Lung (tissue), 12 donors: Measurements from ENCODE around the gene RGS5. TPM values are rescaled to one million over a fixed set of nuclear protein-coding genes. Genes with fewer than 3 reads are reported as not detected.

ENCODE experiments used
- ATAC-seq: fragments of 200-7000 bp; cut with Tn5 transposase; one replicate; pipeline ENCODE4 v1.9.1; 2020; ENCODE audit warnings: moderate number of reproducible peaks; ENCODE audit not compliant: insufficient read depth, low FRiP score
- DNase-seq, 3 donors: peaks; one replicate each; pipeline ENCODE4 v3.0.0-alpha.2; 2013 to 2017
- H3K27ac ChIP-seq, 2 donors: one replicate each; pipeline ENCODE4 v1.5.1; 2013; ENCODE audit warnings: mild to moderate bottlenecking in 2 of 2, moderate library complexity in 2 of 2, control low read depth in 1 of 2, inconsistent platforms in 1 of 2, low read depth in 1 of 2, low read length in 1 of 2
- H3K27me3 ChIP-seq, 3 donors: one replicate each; pipeline ENCODE4 v1.5.1; 2013; ENCODE audit warnings: low read length in 2 of 3; ENCODE audit not compliant: control insufficient read depth in 3 of 3, insufficient read depth in 3 of 3
- H3K36me3 ChIP-seq, 4 donors: one replicate each; pipeline ENCODE4 v1.5.1; 2013; ENCODE audit warnings: low read length in 4 of 4, mild to moderate bottlenecking in 1 of 4, moderate library complexity in 1 of 4; ENCODE audit not compliant: control insufficient read depth in 4 of 4, insufficient read depth in 4 of 4
- H3K4me1 ChIP-seq, 5 donors: one replicate each; pipeline ENCODE4 v1.5.1; 2013; ENCODE audit warnings: low read length in 5 of 5, mild to moderate bottlenecking in 2 of 5, moderate library complexity in 1 of 5; ENCODE audit not compliant: control insufficient read depth in 5 of 5, insufficient read depth in 5 of 5
- H3K4me3 ChIP-seq: one replicate; pipeline ENCODE4 v1.5.1; 2013; ENCODE audit warnings: mild to moderate bottlenecking, control low read depth, moderate library complexity
- H3K9ac ChIP-seq, 2 donors: one replicate each; pipeline ENCODE4 v1.5.1; 2013; ENCODE audit warnings: low read length in 2 of 2, control low read depth in 1 of 2; ENCODE audit not compliant: insufficient read depth in 1 of 2
- H3K9me3 ChIP-seq, 4 donors: one replicate each; pipeline ENCODE4 v1.5.1; 2013; ENCODE audit warnings: low read length in 3 of 4, mild to moderate bottlenecking in 1 of 4, moderate library complexity in 1 of 4; ENCODE audit not compliant: control insufficient read depth in 4 of 4, insufficient read depth in 3 of 4
- CTCF ChIP-seq: IDR thresholded peaks from 2 replicates; pipeline ENCODE4 v1.5.1; 2012; ENCODE audit warnings: mild to moderate bottlenecking; ENCODE audit errors: control extremely low read depth, extremely low read depth
- whole genome bisulfite sequencing, 2 donors: extraction: QIAGEN DNeasy Blood & Tissue Kit; methylation state at CpG; one replicate each; pipeline ENCODE4 v1.1.7; 2013; 5-methylcytosine and 5-hydroxymethylcytosine counted together
- polyA plus RNA-seq, 2 donors: library from polyadenylated mRNA; stranded (reverse); fragments of 200-250 nt; gene quantifications; one replicate each; pipeline ENCODE4 v1.2.1, GENCODE V29; 2013
- total RNA-seq, 2 donors: library from RNA; depleted of rRNA in 1 of 2; stranded (reverse); fragments of >200 nt in 1 of 2; gene quantifications; one replicate each; pipeline ENCODE4 v1.2.1, GENCODE V29; 2014 to 2021
- donor health status: control.
- donor health status: control.
- donor health status: Bipolar disorder and iron deficiency.
- donor health status: healthy.
- donor health status: DM: yes; HTN: yes; CAD: no.

RGS5 gene
- total and polyA plus RNA-seq, 4 donors, result 10.3 to 77.2 (median 43.5) TPM

DNA sequence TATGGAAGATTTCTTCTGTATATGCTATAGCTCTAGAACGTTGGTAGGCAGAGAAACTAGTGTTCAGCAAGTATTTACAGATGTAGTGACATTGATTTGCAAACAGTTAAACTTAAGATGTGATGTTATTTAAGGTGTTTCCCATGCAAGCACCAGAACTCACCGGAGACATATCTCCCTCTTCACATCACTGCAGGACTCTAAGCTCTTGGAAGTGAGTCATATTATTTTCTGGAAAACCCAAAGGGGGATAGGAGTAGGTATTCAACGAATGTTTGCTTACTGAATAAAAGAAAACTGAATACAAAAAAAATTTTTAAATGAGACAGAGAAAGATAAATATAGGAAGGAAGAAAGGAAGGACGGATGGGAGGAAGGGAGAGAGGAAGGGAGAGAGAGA lies 108.5 kb downstream of the RGS5 start:
- no peak overlapping the region for H3K9ac ChIP-seq
- H3K9me3 ChIP-seq, result no peaks in the 10 kb centered on the region
- no peak for DNase-seq
- no peak for TF ChIP-seq CTCF
- WGBS, 2 donors, result 45 to 60% methylated on average over 4 of the region's 4 CpGs
- H3K4me3 ChIP-seq, result no peak overlapping the region
- no peaks in the 10 kb centered on the region for H3K36me3 ChIP-seq
- ATAC-seq, result no peak
- H3K27ac ChIP-seq, result no peak overlapping the region
- H3K4me1 ChIP-seq, result no peaks in the 10 kb centered on the region
- no peaks in the 10 kb centered on the region for H3K27me3 ChIP-seq

DNA sequence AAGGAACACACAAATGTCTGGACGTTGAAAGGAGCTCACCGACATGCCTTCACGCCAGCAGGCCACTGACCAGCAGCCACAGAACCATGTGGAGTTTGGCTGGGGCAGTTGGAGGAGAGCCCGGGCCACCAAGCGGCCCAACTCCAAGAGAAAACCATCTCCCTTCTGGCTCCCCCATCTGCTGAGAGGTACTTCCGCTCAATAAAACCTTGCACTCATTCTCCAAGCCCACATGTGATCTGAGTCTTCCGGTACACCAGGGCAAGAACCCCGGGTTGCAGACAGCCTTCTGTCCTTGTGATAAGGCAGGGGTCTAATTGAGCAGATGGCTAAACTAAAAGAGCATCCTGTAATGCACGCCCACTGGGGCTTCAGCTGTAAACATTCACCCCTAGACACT lies 109.1 kb downstream of the RGS5 start:
- H3K36me3 ChIP-seq, result no peaks in the 10 kb centered on the region
- 87 to 90% methylated on average over 9 of the region's 9 CpGs for WGBS, 2 donors
- no peaks in the 10 kb centered on the region for H3K4me1 ChIP-seq
- TF ChIP-seq CTCF, result no peak
- H3K9ac ChIP-seq, result no peak overlapping the region
- H3K27me3 ChIP-seq, result no peaks in the 10 kb centered on the region
- DNase-seq, result no peak
- H3K4me3 ChIP-seq, result no peak overlapping the region
- H3K9me3 ChIP-seq, result no peaks in the 10 kb centered on the region
- no peak for ATAC-seq
- H3K27ac ChIP-seq, result no peak overlapping the region

DNA sequence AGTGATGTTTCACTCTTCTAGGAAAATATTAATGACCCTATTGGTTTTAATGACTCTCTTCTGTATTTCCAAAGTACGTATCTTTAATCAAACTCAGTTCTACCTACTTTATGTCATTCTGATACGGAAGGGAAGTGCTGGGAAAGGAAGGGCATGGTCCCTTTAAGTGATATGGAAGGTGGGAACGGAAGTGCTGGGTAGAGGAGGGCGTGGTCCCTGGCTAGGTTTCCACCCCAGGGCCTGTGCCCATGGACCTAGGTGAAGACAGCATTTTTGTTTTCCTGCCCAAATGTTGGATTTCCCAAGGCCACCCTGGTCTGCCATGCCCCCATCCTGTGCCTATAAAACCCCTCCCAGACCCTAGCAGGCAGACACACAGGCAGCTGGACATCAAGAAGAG lies 109.5 kb downstream of the RGS5 start:
- no peak for DNase-seq
- 76 to 78% methylated on average over 4 of the region's 4 CpGs for WGBS, 2 donors
- ATAC-seq, result no peak
- no peak overlapping the region for H3K27ac ChIP-seq
- no peaks in the 10 kb centered on the region for H3K4me1 ChIP-seq
- TF ChIP-seq CTCF, result no peak
- H3K27me3 ChIP-seq, result no peaks in the 10 kb centered on the region
- H3K4me3 ChIP-seq, result no peak overlapping the region
- no peak overlapping the region for H3K9ac ChIP-seq
- no peaks in the 10 kb centered on the region for H3K36me3 ChIP-seq
- H3K9me3 ChIP-seq, result no peaks in the 10 kb centered on the region

Other genes with a start within 250 kb of the RGS5 start
- 1 to 10 TPM in 1 of 2 donors, under 1 TPM in 1; 0.43 to 6.4 TPM for gene RGS4, start 133.6 kb downstream of the RGS5 start, total RNA-seq
- gene RGS4, start 133.6 kb downstream of the RGS5 start, polyA plus RNA-seq, result 1 to 10 TPM in 1 of 2 donors, under 1 TPM in 1; 0.75 to 1.7 TPM
- 1 to 10 TPM; 1.2 to 7.2 TPM for gene NUF2, start 119.0 kb upstream of the RGS5 start, total RNA-seq
- gene NUF2, start 119.0 kb upstream of the RGS5 start, polyA plus RNA-seq, result 1 to 10 TPM; 1.3 to 3.0 TPM